ENCODE data around the gene CHN2.

CHN2 gene

DNA sequence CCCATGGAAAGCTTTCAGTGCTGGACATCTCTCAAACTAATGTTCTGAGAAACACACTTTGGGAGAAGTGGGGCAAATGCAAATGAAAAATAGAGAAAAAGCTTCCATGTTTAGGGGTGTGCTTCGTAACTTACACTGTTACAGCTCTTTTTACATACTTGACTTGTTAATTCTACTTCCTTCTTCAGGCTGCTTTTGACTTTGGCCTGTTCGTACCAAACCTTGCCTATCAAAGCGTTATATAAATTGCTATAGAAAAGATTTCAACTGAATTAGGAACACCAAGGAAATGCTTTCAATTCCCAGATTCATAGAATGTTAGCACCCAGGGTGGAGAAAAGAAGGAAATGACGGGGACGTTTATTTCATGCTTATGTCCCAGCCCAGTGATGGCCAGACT, 228.3 kb downstream of the CHN2 start:
- DNase-seq (ENCODE audit: low read depth in 1 of 2, low spot score in 1 of 2) = no peak

DNA sequence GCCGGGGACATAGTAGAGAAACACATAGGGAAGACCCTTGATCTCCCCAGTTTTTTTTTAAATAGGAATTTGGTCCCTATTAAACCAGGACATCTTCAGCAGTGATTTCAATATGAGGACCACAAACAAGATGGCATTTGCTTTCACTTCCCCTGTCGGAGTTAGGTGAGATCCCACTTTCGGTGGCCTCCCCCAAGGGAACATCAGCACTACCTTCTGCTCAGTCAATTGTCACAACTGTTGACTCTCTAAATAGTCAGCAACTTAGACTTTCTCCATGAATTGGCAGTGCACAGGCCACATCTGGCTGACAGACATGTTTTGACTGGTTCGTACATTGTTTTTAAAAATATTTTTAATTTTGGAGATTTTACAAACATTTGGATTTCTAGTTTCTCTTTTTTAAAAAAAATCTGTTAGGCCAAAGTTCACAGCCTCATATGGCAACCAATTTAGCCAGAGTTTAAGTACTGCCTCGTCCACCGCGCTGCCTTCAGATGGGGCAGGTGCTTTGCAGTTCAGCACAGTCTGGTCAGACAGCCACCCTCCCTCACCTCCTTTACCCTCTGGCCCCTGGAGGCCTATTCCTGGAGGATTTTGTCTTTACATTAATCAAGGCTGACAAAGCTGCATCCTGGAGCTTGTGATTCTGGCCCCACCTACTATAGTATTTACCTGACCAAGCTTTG, 229.9 kb downstream of the CHN2 start:
- no peak for DNase-seq (ENCODE audit: low read depth in 1 of 2, low spot score in 1 of 2)

DNA sequence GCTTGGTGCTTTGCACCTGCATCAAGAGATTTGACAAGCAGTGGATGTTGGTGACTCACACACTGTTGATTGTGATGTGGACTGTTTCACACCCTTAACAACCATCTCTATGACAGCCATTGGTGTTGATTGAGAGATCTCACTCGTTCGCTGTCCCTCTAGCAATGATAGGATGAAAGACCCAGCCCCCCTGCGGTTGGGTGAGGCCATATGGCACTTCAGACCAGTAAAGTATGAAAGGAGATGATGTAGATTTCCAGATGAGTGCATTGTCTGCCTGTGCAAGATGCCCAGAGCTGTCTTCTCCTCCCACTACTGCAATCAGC, 230.4 kb downstream of the CHN2 start:
- no peak for DNase-seq (ENCODE audit: low read depth in 1 of 2, low spot score in 1 of 2)

DNA sequence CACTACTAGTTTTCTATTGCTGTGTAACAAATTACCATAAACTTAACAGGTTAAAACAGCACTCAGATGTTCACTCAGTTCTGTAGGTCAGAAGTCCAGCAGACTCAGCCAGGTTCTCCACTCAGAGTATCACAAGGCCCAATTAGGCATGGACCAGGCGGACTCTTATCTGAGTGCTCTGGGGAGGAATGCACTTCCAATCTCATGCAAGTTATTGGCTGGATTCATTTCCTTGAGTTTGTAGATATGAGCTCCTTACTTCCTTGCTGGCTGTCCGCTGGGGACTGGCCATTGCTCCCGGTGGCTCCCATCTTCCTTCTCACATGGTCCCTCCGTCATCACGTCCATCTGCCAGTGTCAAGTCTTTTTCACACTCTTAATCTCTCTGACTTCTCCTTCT, 232.0 kb downstream of the CHN2 start:
- no peak for DNase-seq (ENCODE audit: low read depth in 1 of 2, low spot score in 1 of 2)

DNA sequence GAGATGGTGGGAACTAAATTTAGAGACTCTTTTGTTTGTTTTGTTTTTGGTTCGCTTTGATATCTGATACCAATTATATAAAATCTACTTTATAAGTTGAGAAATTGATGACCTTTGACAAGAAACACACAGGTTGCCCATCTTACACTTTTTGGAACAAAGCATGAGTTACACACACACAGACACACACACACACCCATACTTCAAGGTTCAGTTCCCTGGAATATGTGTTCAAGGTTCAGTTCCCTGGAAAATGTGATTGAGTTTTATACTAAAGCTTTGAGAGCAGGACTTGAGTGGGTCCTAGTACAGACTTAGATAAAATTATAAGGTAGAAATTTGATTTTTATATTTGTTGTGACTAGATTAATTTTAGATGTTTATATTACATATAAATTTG, 234.8 kb downstream of the CHN2 start:
- DNase-seq (ENCODE audit: low read depth in 1 of 2, low spot score in 1 of 2) = no peak

DNA sequence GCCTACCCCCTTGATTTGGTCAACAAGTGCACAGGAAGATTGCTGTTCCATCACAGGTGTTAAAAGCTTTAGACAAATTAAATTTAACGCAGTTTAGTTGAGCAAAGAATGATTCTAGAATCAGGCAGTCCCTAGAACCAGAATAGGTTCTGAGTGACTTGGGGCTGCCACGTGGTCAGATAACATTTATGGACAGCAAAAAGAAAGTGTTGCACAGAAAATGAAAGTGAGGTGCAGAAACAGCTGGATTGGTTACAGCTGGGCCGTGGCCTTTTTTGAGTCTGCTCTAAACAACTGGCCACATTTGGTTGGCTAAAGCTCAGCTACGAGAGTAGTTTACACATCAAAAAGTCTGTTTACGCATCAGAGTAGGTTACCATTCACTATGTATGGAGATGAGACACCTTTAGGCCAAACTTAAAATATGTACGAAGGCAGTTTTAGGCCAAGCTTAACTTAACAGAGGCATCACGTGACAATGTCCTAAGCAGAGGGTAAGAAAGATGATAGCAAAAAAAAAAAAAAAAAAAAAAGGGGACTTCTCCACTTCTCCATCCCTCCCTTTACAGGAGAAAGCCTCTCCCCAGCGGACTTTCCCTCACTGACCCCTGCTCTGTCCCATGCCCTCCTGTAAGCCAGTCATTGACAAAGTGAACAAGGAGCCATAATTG, 235.8 kb downstream of the CHN2 start:
- DNase-seq (ENCODE audit: low read depth in 1 of 2, low spot score in 1 of 2) = no peak

DNA sequence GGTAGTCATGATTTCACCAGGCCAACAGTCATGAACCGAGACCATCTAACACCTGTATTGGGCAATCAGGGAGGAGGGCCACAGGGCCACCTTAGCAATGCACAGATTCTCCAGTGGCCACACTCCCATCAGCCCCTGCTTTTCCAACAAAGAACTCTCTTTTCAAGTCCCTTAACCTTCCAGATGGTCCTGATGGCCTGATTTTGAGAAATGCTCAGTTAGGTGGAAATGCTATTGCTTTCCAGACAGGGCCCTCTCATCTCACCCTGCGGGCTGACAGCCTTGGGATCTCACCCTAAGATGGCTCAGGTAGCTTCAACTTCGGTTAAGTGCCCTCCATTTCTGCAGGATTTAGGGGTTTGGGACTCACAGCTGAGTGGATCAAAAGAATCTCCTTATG, 237.1 kb downstream of the CHN2 start:
- DNase-seq (ENCODE audit: low read depth in 1 of 2, low spot score in 1 of 2) = no peak

DNA sequence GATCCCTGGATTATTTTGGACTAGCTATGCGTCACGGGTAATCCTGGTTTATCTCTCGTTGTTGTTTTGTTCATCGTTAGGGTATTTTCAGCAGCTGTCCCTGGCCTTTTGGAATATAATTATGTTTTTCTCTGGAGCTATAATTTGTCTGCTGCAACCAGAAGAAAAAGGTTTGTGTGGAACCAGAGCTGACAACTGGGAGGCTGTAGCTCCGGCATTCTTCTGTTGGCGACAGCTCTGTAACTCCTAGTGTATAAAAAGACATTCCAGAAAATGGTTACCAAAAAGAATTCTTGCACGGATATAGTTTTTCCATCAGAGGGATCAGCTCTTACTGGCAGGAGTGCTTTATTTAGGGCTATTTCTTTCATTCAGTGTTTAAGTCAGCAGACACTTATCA, 238.1 kb downstream of the CHN2 start:
- no peak for DNase-seq (ENCODE audit: low read depth in 1 of 2, low spot score in 1 of 2)

DNA sequence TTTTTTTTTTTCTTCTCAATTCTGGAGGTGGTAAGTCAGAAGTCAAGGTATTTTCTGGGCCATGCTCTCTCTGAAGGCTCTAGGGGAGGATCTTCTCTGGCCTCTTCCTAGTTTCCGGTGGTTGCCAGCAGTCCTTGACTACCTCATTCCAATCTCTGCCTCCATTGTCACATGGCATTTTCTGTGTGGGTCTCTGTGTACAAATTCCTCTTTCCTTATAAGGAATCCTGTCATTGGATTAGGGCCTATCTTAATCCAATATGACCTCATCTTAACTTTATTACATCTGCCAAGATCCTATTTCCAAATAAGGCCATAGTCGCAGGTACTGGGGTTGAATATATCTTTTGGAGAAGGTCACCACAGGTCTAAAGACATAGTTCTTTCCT, 239.8 kb downstream of the CHN2 start:
- DNase-seq (ENCODE audit: low read depth in 1 of 2, low spot score in 1 of 2) = no peak

DNA sequence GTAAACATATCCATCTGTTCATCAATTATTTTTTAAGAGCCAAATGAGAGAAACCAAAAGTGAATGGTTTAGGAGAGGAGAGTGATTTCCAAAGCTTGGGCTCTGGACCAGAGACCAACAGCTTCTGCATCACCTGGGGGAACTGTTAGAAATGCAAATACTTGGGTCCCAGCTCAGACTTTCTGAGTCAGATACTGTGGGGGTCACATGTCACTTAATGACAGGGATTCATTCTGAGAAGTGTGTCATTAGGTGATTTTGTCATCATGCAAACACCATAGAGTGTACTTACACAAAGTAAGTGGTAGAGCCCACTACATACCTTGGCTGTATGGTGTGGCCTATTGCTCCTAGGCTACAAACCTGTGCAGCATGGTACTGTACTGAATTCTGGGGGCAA, 240.6 kb downstream of the CHN2 start:
- no peak for DNase-seq (ENCODE audit: low read depth in 1 of 2, low spot score in 1 of 2)

DNA sequence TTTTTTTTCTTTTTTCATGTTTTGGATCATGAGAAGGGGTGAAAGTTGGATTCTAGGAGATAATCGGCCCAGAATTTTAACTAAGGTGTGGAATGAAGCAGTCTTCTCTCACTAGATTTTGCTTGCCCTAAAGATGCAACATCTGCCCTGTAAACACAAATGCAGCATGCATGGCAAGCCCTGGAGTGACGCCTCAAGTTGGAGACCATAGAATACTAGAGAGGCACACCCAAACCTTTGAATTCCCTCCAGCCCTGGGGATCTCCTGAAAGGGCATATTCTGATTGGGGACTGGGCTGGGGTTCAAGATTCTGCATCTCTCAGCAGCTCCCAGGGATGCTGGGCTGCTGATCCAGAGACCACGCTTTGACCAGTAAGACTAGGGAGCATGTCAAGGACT, 241.3 kb downstream of the CHN2 start:
- DNase-seq (ENCODE audit: low read depth in 1 of 2, low spot score in 1 of 2) = no peak

DNA sequence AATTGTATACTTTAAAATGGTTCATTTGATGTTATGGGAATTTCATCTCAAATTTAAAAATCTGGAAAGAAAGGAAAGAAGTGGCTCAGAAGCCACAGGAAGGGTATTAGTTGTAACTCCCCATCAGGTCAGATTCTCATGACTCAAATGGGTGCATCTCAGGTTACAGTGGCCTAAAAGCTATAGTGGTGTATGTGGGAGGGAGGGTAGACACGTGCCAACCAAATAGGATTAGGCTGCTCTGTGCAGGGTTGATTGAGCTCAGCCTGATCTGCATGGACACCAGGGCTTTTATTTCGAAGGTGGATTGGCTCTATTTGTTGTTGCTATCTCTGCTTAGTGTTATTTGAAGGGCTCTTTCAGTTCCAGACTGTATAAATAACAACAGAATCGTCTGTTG, 247.6 kb downstream of the CHN2 start:
- DNase-seq (ENCODE audit: low read depth in 1 of 2, low spot score in 1 of 2) = no peak

DNA sequence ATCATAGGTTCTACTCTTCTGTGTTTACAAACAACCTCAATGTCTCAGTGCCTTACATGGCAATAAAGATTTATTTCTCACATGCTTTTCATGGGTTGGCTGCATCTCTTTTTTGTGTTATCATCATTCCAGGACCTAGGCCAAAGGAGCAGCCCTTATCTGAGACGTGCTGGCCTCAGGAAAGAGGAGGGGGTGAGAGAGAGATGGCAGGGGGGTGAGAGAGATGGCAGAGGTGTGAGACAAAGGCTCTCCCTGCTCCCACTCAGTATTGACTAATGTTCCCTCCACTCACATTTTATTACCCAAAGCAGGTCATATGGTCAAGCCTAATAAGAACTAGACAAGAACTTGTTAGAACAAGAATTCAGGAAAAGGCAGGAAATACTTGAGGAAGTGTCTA, 249.0 kb downstream of the CHN2 start:
- DNase-seq (ENCODE audit: low read depth in 1 of 2, low spot score in 1 of 2) = no peak

DNA sequence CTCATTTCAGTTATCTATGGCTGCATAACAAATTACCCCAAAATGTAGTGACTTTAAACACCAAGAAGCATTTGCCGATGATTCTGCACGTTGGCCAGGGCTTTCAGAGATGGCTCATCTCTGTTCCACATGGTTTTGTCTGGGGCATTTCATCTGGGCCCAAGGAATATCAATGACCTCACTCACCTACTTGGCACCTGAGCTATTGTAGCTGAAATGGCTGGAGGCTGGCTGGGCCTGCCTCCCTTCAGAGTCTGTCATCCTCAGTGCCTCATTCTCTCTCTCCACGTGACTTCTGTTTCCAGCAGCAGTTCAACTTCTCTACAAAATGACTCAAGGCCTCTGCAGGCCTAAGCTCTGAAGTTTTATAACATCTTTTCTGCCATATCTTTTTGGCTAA, 249.7 kb downstream of the CHN2 start:
- DNase-seq (ENCODE audit: low read depth in 1 of 2, low spot score in 1 of 2) = no peak

DNA sequence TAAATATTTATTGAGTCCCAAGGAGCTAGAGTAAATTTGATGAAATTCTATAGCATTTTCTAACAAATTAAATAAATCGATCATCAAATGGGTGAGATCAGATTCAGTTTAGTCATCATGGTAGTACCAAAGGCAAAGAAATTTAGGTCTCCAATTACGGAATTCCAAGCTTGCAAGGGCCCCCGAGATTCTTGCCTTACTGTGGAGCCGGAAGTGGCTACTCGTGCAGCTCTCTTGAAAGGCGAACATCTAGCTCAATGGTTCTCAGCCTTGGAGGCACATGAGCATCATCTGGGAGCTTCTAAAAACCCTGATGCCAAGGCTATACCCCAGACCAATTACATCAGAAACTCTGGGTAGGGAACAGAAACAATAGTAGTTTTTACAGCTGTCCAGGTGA, 251.2 kb downstream of the CHN2 start:
- no peak for DNase-seq (ENCODE audit: low read depth in 1 of 2, low spot score in 1 of 2)

DNA sequence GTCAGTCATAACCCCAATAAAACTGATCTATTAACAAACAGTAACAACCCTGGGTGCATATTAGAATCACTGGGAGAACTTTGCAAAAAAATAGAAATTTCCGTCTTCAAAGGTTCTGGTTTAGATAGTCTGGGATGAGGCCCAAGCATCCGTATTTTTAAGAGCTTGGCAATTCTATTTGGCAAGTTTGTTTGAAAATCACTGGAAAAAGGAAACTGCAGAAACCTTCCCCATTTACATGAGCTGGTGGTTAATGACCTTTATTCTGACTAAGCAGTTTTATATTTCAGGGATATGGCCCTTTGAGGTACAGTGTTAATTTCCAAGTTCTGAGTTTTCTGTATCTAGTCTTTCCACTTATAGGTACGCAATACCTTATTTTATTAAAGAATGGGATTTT, 253.3 kb downstream of the CHN2 start:
- DNase-seq (ENCODE audit: low read depth in 1 of 2, low spot score in 1 of 2) = no peak

DNA sequence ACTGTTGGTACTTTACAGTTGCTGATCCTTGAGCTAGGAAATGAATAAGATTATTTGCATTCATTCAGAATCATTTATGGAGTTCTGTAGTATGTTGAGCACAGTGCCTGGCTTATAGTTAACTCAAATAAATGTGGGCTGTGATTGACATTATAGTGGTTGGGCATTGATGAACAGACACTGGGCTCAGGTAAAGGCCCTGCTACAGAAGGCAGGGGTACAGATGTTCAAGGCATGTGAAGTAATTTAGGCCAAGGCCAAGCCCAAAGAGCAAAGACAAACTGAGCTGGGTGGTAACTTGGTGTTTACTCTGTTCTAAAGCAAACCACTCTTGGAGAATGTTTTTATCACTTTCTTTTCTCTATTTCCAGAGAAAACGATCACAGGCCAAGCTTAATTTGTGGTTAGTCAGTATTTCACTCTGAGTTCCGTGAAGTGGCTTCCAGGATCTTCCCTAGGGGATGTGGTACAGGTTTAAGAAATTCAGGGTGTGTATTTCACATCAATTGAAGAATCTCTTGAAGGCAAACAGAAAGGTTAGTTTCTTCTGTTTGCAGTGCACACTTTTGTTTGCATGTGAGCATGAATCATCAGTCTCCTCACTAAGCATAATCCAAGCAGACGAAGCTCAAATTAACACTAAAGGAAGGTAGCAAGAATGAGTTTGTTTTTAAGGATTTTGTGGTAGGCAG, 255.1 kb downstream of the CHN2 start:
- DNase-seq (ENCODE audit: low read depth in 1 of 2, low spot score in 1 of 2) = no peak

DNA sequence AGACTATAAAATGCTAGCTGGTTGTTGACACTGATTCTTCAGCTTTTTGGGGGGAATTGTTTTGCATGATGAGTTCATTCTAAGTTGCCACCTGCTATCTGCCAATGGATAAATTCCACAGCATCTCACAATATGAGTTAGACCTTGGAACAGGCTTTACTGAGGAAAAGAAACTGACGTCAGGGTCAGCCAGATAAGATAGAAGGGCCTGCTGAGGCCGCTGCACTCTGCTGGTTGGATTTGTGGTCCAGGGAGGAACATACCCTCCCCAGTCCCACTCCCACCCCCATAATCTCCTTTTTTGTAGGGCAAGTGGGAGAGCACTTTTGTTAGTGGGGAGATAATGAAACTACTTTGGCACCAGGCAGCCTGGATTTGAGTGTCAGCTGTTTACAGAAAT, 258.4 kb downstream of the CHN2 start:
- DNase-seq (ENCODE audit: low read depth in 1 of 2, low spot score in 1 of 2) = no peak

DNA sequence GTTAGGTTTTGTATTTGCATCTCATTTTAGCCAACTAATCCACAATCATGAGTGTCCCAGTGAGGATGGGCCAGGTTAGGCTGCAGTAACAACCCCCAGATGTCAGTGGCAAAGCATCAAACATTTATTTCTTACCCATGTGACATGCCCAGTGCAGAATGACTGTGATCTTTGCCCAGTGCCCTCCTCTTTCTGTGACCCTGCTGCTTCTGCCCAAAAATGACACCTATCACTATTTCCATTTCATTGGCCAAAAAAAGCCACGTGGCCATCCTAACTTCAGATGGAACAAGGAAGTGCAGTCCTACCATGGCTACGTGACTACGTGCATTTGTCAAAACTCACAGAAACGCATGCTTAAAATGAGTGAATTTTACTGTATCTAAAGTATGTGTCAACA, 259.9 kb downstream of the CHN2 start:
- DNase-seq (ENCODE audit: low read depth in 1 of 2, low spot score in 1 of 2) = no peak

DNA sequence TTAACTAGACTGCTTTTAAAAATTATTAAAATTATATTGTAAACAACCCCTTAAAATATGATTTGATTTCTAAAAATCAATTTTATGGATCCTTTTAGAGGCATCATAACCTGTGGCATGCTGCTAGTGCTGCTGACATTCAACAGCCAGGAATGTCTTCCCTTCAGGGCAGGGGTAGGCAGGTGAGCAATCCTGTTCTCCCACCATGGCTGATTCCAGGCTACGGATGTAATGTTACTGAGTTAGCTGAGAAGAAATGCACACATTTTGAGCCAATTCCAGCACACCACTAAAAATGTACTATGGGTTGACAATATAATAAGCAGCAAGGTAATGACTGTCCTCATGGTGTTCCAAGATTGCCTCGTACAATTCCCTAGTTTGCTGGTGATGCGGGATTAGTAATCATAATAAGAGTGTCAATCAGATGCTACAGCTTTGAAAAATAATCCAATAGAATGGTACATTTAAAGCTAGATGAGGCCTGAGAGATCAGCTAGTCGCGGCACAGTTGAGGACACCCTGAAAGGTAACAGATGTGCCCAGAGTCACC, 260.4 kb downstream of the CHN2 start:
- no peak for DNase-seq (ENCODE audit: low read depth in 1 of 2, low spot score in 1 of 2)

DNA sequence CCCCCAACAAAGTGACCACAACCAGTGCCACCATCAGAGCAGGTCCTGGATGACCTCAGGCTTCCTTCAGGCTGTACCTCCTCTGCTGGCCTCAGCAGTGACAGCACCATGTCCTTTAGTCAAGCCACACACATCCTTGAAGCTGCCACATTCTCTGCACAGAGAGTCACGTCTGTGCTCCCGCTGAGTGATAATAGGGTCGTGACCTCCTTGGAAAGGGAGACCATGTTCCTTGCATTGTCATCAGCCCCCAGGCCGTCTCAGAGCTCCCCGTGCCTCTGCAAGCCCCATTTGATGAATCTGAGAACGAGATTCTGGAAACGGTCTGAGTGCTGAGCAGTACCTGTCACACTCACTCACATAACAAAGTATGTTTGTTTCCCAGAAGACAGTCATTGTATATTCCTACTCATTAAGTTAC, 262.6 kb downstream of the CHN2 start:
- no peak for DNase-seq (ENCODE audit: low read depth in 1 of 2, low spot score in 1 of 2)

DNA sequence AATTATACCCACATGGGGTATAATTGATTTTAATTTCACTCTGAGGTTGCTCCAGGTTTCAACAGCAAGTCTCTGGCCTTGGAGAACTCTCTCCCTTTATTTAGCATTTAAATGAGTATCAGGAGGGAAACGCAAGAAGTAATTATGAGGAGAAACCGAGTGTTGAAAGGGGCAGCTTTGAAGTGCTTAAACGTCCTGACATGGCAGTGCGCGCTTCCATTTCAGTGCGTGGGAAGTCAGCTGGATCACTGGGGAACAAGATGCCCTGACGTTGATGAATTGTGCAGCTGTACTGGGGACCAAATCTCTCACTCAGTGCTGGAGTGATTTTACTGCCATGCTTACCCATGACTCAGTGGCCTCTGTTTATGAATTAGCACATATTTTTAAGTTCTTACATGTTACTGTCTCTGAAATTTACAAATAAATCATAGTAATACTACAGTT, 263.0 kb downstream of the CHN2 start:
- DNase-seq (ENCODE audit: low read depth in 1 of 2, low spot score in 1 of 2) = no peak

Data from stimulated activated CD4-positive, alpha-beta T cell treated with anti-CD3 and anti-CD28 coated beads, Interleukin-15, amount 100 ng/mL, for 1 hour (primary cell).